GM12875 (cell line): Measurements from ENCODE around the gene PGAP3.

Experiments used
- H3K4me3 ChIP-seq: one replicate; pipeline ENCODE4 v1.5.1; 2011; ENCODE audit warnings: low read depth, low read length, control low read depth
- CTCF ChIP-seq: IDR thresholded peaks from 2 replicates; pipeline ENCODE4 v1.5.1; 2011; ENCODE audit warnings: low read depth, mild to moderate bottlenecking, control low read depth, inconsistent platforms, low read length, moderate library complexity, borderline replicate concordance; ENCODE audit not compliant: insufficient read depth

PGAP3 gene

DNA sequence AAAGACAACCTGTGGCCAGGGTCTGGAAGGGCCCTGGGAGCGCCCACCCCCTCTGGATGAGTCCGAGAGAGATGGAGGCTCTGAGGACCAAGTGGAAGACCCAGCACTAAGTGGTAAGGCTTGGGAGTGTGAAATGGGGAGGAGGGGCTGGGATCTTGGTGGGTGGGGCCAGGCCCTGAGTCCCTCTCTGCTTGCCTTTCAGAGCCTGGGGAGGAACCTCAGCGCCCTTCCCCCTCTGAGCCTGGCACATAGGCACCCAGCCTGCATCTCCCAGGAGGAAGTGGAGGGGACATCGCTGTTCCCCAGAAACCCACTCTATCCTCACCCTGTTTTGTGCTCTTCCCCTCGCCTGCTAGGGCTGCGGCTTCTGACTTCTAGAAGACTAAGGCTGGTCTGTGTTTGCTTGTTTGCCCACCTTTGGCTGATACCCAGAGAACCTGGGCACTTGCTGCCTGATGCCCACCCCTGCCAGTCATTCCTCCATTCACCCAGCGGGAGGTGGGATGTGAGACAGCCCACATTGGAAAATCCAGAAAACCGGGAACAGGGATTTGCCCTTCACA is 52.2 kb downstream of the PGAP3 start:
- H3K4me3 ChIP-seq = no peak overlapping the region
- TF ChIP-seq CTCF = no peak

- TF ChIP-seq CTCF = peak; percentile 56; the same call in 1 of the 2 replicates
- no peak overlapping the region for H3K4me3 ChIP-seq
Measured at GRCh38 chr17:39634384-39634871, 53.4 kb downstream of the PGAP3 start.

GRCh38 chr17:39633570-39634183 is 54.2 kb downstream of the PGAP3 start:
- TF ChIP-seq CTCF = no peak
- H3K4me3 ChIP-seq = no peak overlapping the region

GRCh38 chr17:39632153-39632941 is 55.5 kb downstream of the PGAP3 start:
- H3K4me3 ChIP-seq = no peak overlapping the region
- TF ChIP-seq CTCF = no peak

- no peak overlapping the region for H3K4me3 ChIP-seq
- no peak for TF ChIP-seq CTCF
Measured at GRCh38 chr17:39631403-39631802, 56.5 kb downstream of the PGAP3 start.

DNA sequence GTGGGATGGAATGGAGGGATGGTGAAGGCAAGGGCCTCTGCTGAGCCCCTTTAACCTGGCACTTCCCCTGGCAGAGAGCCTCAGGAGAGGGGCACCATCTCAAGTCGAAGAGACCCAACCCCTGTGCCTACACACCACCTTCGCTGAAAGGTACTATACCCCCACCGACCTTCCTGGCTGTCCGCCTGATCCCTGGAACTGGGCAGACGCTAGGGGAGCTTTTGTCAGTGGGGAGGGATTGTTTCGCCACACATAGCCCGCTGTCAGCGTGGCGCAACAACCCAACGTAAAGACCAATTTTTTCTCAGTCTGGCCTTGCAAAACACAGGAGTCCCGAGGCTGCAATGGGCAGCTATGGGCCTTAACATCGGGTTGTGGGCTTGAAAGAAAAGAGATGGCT is 58.0 kb downstream of the PGAP3 start:
- H3K4me3 ChIP-seq = no peak overlapping the region
- TF ChIP-seq CTCF = no peak
